Activated naive CD4-positive, alpha-beta T cell treated with anti-CD3 and anti-CD28 coated beads, Interleukin-2, amount 10 ng/mL, durations not matched to agents 5 hours and 36 hours (primary cell): ENCODE data around the gene ELMOD3. TPM values are rescaled to one million over a fixed set of nuclear protein-coding genes. Genes with fewer than 3 reads are reported as not detected.

Experiments
- total RNA-seq, 2 experiments: library from RNA; stranded (reverse); gene quantifications; one replicate each; pipeline ENCODE4 v1.2.3, GENCODE V29; 2021

The ELMOD3 gene
- total RNA-seq, result 10 to 100 TPM; 20.2 to 22.2 TPM

GRCh38 chr2:85354286-85355072, at the start of gene ELMOD3, which contains the start of gene RETSAT:
ELMOD3 (plus strand) TSS chr2:85354769; CDS start chr2:85357199, 2,430 bp downstream.
RETSAT (minus strand) TSS chr2:85354528; CDS start chr2:85354507, 21 bp downstream.

GRCh38 chr2:85327822-85328617, 26.5 kb upstream of the ELMOD3 start, which contains the start of gene TGOLN2:
TGOLN2 (minus strand) TSS chr2:85327989; CDS start chr2:85327962, 27 bp downstream.

GRCh38 chr2:85409845-85410583, 55.4 kb downstream of the ELMOD3 start, which contains the start of gene CAPG:
CAPG (minus strand) TSS chr2:85410366; CDS start chr2:85402145, 8,221 bp downstream.

GRCh38 chr2:85418132-85419008, 63.8 kb downstream of the ELMOD3 start, which contains the start of gene SH2D6:
SH2D6 (plus strand) TSS chr2:85418714; CDS start chr2:85429466, 10,752 bp downstream.

Other genes with a start within 250 kb of the ELMOD3 start
- not detected for gene TCF7L1, start 221.4 kb upstream of the ELMOD3 start, total RNA-seq
- gene TGOLN2, start 26.8 kb upstream of the ELMOD3 start, total RNA-seq, result 100 to 1,000 TPM; 122 to 124 TPM
- 10 to 100 TPM; 23.6 to 24.4 TPM for gene RETSAT, start 241 bp upstream of the ELMOD3 start, total RNA-seq
- gene CAPG, start 55.6 kb downstream of the ELMOD3 start, total RNA-seq, result 100 to 1,000 TPM; 180 to 192 TPM
- under 1 TPM; 0.18 to 0.43 TPM for gene SH2D6, start 63.9 kb downstream of the ELMOD3 start, total RNA-seq
- gene MAT2A, start 184.4 kb downstream of the ELMOD3 start, total RNA-seq, result 100 to 1,000 TPM; 221 to 243 TPM
- 10 to 100 TPM; 18.1 to 18.4 TPM for gene GGCX, start 206.7 kb downstream of the ELMOD3 start, total RNA-seq
- 100 to 1,000 TPM; 123 to 125 TPM for gene VAMP8, start 222.8 kb downstream of the ELMOD3 start, total RNA-seq
- 10 to 100 TPM; 85.3 to 93.9 TPM for gene VAMP5, start 229.7 kb downstream of the ELMOD3 start, total RNA-seq
- gene RNF181, start 241.0 kb downstream of the ELMOD3 start, total RNA-seq, result 10 to 100 TPM; 80.7 to 83.6 TPM
- gene TMEM150A, start 247.9 kb downstream of the ELMOD3 start, total RNA-seq, result 1 to 10 TPM; 4.0 to 6.3 TPM